ENCODE measurements around the gene SRPX2.

- TF ChIP-seq EZH2 (IDR thresholded peaks at IDR 0.05) (no peak), POLR2A (IDR thresholded peaks at IDR 0.05; ENCODE audit: borderline replicate concordance, extremely low read depth, insufficient read depth, insufficient read length) (no peak), JUND (IDR thresholded peaks at IDR 0.05) (no peak), POLR2AphosphoS5 (IDR thresholded peaks at IDR 0.05; ENCODE audit: low read depth, low read length) (no peak), REST (IDR thresholded peaks at IDR 0.05; ENCODE audit: low read depth) (no peak), ZNF274 (IDR thresholded peaks at IDR 0.05; ENCODE audit: low read depth, low read length) (no peak), EZH2phosphoT487 (IDR thresholded peaks at IDR 0.05; ENCODE audit: borderline replicate concordance) (no peak), CTCF (IDR thresholded peaks at IDR 0.05 in 2 of 3, conservative IDR thresholded peaks at IDR 0.05 in 1 of 3; ENCODE audit: borderline replicate concordance in 1 of 3, insufficient read depth in 1 of 3, low read depth in 2 of 3, low read length in 2 of 3) (no peak), ELF1 (IDR thresholded peaks at IDR 0.05; ENCODE audit: borderline replicate concordance, low read depth) (no peak), SIN3A (IDR thresholded peaks at IDR 0.05; ENCODE audit: low read depth) (no peak), TCF7L2 (IDR thresholded peaks at IDR 0.05; ENCODE audit: borderline replicate concordance, extremely low read depth, insufficient read depth, insufficient read length) (no peak), ATF3 (IDR thresholded peaks at IDR 0.05) (no peak)
Observed at GRCh38 chrX:100695991-100696390, 52.0 kb downstream of the SRPX2 start.

Measured in HCT116 (cell line).